Esophagus (tissue), 2 donors: ENCODE results near the gene XRCC3. TPM values are rescaled to one million over a fixed set of nuclear protein-coding genes. Genes with fewer than 3 reads are reported as not detected.

Experiments
- H3K27ac ChIP-seq, 2 donors: one replicate each; pipeline ENCODE4 v1.5.1; 2013; ENCODE audit warnings: low read depth in 2 of 2, mild to moderate bottlenecking in 2 of 2, inconsistent platforms in 1 of 2, low read length in 1 of 2, moderate library complexity in 1 of 2
- H3K27me3 ChIP-seq, 2 donors: one replicate each; pipeline ENCODE4 v1.6.1; 2013; ENCODE audit warnings: low read length in 2 of 2, control low read depth in 1 of 2, mild to moderate bottlenecking in 1 of 2; ENCODE audit not compliant: insufficient read depth in 2 of 2, control insufficient read depth in 1 of 2
- H3K36me3 ChIP-seq, 2 donors: one replicate each; pipeline ENCODE4 v1.6.1; 2013; ENCODE audit warnings: low read length in 1 of 2; ENCODE audit not compliant: control insufficient read depth in 2 of 2, insufficient read depth in 2 of 2
- H3K4me1 ChIP-seq, 2 donors: one replicate each; pipeline ENCODE4 v1.6.1; 2013; ENCODE audit warnings: low read length in 1 of 2; ENCODE audit not compliant: control insufficient read depth in 2 of 2, insufficient read depth in 2 of 2
- H3K4me3 ChIP-seq, 2 donors: one replicate each; pipeline ENCODE4 v1.5.1; 2013; ENCODE audit warnings: low read length in 2 of 2, mild to moderate bottlenecking in 2 of 2, low read depth in 1 of 2, moderate library complexity in 1 of 2
- H3K9me3 ChIP-seq, 2 donors: one replicate each; pipeline ENCODE4 v1.6.1; 2013; ENCODE audit warnings: mild to moderate bottlenecking in 2 of 2, low read depth in 1 of 2, low read length in 1 of 2, moderate library complexity in 1 of 2; ENCODE audit not compliant: control insufficient read depth in 2 of 2, insufficient read depth in 1 of 2
- WGBS, 2 donors: extraction: QIAGEN DNeasy Blood & Tissue Kit; methylation state at CpG; one replicate each; pipeline ENCODE4 v1.1.7; 2013; 5-methylcytosine and 5-hydroxymethylcytosine counted together
- polyA plus RNA-seq, 2 donors: library from polyadenylated mRNA; stranded (reverse); fragments of 200-250 nt; gene quantifications; one replicate each; pipeline ENCODE4 v1.2.3, GENCODE V29; 2013
- donor health status: healthy with polysubstance abuse.
- donor health status: Bipolar disorder and iron deficiency.

Gene XRCC3
- polyA plus RNA-seq, 2 donors: 7.7 to 17.6 TPM

GRCh38 chr14:103748534-103748857 lies 33.2 kb upstream of the XRCC3 start:
- Histone ChIP-seq H3K27me3 (no peaks in the 10 kb centered on the region), H3K9me3 (no peaks in the 10 kb centered on the region), H3K27ac (no peak overlapping the region), H3K4me3 (no peak overlapping the region), H3K36me3 (peaks cover 3 to 34% of the 10 kb centered on the region in 2 donors), H3K4me1 (peaks cover 0 to 2% of the 10 kb centered on the region in 2 donors)
- 80 to 81% methylated on average over 5 of the region's 5 CpGs for WGBS, 2 donors

- H3K27me3 ChIP-seq: no peaks in the 10 kb centered on the region
- peaks cover 3 to 41% of the 10 kb centered on the region in 2 donors for H3K36me3 ChIP-seq
Measured at GRCh38 chr14:103746701-103747100, 31.4 kb upstream of the XRCC3 start.

GRCh38 chr14:103745424-103745823 lies 30.2 kb upstream of the XRCC3 start:
- WGBS, 2 donors: 73 to 80% methylated on average over 5 of the region's 5 CpGs
- Histone ChIP-seq H3K4me3 (no peak overlapping the region), H3K4me1 (peaks cover 0 to 2% of the 10 kb centered on the region in 2 donors), H3K36me3 (peaks cover 7 to 48% of the 10 kb centered on the region in 2 donors), H3K27me3 (no peaks in the 10 kb centered on the region), H3K9me3 (no peaks in the 10 kb centered on the region), H3K27ac (no peak overlapping the region)

More at GRCh38 chr14:103746701-103747100, 31.4 kb upstream of the XRCC3 start:
- WGBS, 2 donors: 81 to 86% methylated on average over 10 of the region's 10 CpGs
- Histone ChIP-seq H3K9me3 (no peaks in the 10 kb centered on the region), H3K27ac (no peak overlapping the region), H3K4me1 (peaks cover 0 to 2% of the 10 kb centered on the region in 2 donors), H3K4me3 (no peak overlapping the region)

GRCh38 chr14:103744621-103745395 lies 29.6 kb upstream of the XRCC3 start:
- Histone ChIP-seq H3K36me3 (peaks cover 9 to 53% of the 10 kb centered on the region in 2 donors), H3K9me3 (no peaks in the 10 kb centered on the region), H3K4me1 (peaks cover 0 to 2% of the 10 kb centered on the region in 2 donors), H3K27me3 (no peaks in the 10 kb centered on the region), H3K4me3 (no peak overlapping the region), H3K27ac (no peak overlapping the region)
- WGBS, 2 donors: 83 to 84% methylated on average over 15 of the region's 15 CpGs

- no peak overlapping the region for H3K27ac ChIP-seq
- no peaks in the 10 kb centered on the region for H3K9me3 ChIP-seq
- no peak overlapping the region for H3K4me3 ChIP-seq
- H3K36me3 ChIP-seq: peaks cover 10 to 58% of the 10 kb centered on the region in 2 donors
- H3K4me1 ChIP-seq: peaks cover 0 to 2% of the 10 kb centered on the region in 2 donors
- 89 to 93% methylated on average over 15 of the region's 15 CpGs for WGBS, 2 donors
- H3K27me3 ChIP-seq: no peaks in the 10 kb centered on the region
Measured at GRCh38 chr14:103743691-103744090, 28.4 kb upstream of the XRCC3 start.

GRCh38 chr14:103742499-103743255 lies 27.4 kb upstream of the XRCC3 start:
- Histone ChIP-seq H3K27ac (no peak overlapping the region), H3K27me3 (no peaks in the 10 kb centered on the region), H3K9me3 (no peaks in the 10 kb centered on the region), H3K4me3 (no peak overlapping the region), H3K36me3 (peaks cover 13 to 59% of the 10 kb centered on the region in 2 donors), H3K4me1 (peaks cover 0 to 2% of the 10 kb centered on the region in 2 donors)
- 88 to 91% methylated on average over 14 of the region's 14 CpGs for WGBS, 2 donors

- Histone ChIP-seq H3K27me3 (no peaks in the 10 kb centered on the region), H3K27ac (no peak overlapping the region), H3K9me3 (no peaks in the 10 kb centered on the region), H3K36me3 (peaks cover 13 to 59% of the 10 kb centered on the region in 2 donors), H3K4me3 (no peak overlapping the region), H3K4me1 (peaks cover 0 to 4% of the 10 kb centered on the region in 2 donors)
- 76 to 81% methylated on average over 9 of the region's 9 CpGs for WGBS, 2 donors
Measured at GRCh38 chr14:103741876-103742275, 26.6 kb upstream of the XRCC3 start.

- Histone ChIP-seq H3K9me3 (no peaks in the 10 kb centered on the region), H3K4me3 (no peak overlapping the region), H3K36me3 (peaks cover 13 to 53% of the 10 kb centered on the region in 2 donors), H3K4me1 (peaks cover 3 to 7% of the 10 kb centered on the region in 2 donors), H3K27me3 (no peaks in the 10 kb centered on the region), H3K27ac (no peak overlapping the region)
- WGBS, 2 donors: 79 to 84% methylated on average over 14 of the region's 14 CpGs
Measured at GRCh38 chr14:103740991-103741689, 25.9 kb upstream of the XRCC3 start.

GRCh38 chr14:103739793-103740501 lies 24.7 kb upstream of the XRCC3 start:
- Histone ChIP-seq H3K4me1 (peaks cover 5 to 13% of the 10 kb centered on the region in 2 donors), H3K4me3 (no peak overlapping the region), H3K36me3 (peaks cover 15 to 49% of the 10 kb centered on the region in 2 donors), H3K9me3 (no peaks in the 10 kb centered on the region), H3K27me3 (no peaks in the 10 kb centered on the region), H3K27ac (no peak overlapping the region)
- 92 to 94% methylated on average over 30 of the region's 30 CpGs for WGBS, 2 donors
